ENCODE data around the gene AP1S1.

DNA sequence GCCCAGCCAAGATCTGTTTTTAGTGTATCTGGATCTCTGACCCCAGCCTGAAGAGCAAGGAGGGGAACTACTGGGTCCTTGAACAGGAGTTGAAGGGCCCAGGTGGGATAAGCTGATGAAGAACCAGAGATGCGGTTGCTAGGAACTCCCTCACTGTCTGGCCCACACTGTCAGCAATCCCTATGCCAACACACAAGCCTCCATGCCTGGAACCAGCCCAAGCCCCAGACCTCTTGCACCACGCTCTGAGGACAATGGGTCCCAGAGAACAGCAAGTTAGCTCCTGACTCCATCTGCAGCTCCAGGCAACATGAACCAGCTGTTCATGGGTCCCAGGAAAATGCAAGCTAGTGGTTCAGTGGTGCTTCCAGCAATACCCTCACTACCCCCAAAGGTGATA is 23.4 kb downstream of the AP1S1 start:
- TF ChIP-seq, protein P1, sequence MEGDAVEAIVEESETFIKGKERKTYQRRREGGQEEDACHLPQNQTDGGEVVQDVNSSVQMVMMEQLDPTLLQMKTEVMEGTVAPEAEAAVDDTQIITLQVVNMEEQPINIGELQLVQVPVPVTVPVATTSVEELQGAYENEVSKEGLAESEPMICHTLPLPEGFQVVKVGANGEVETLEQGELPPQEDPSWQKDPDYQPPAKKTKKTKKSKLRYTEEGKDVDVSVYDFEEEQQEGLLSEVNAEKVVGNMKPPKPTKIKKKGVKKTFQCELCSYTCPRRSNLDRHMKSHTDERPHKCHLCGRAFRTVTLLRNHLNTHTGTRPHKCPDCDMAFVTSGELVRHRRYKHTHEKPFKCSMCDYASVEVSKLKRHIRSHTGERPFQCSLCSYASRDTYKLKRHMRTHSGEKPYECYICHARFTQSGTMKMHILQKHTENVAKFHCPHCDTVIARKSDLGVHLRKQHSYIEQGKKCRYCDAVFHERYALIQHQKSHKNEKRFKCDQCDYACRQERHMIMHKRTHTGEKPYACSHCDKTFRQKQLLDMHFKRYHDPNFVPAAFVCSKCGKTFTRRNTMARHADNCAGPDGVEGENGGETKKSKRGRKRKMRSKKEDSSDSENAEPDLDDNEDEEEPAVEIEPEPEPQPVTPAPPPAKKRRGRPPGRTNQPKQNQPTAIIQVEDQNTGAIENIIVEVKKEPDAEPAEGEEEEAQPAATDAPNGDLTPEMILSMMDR (conservative IDR thresholded peaks at IDR 0.05) = no peak
- TF ChIP-seq EZH2 (IDR thresholded peaks at IDR 0.05; ENCODE audit: low read depth) = no peak
